GM18498 (cell line): Measurements from ENCODE around the gene SPZ1.
"Not testable (repeated sequence)": the region's sequence is repeated elsewhere in the genome, so short reads cannot be mapped to it uniquely, and the experiment has no call there.

Experiments
- ATAC-seq: cut with Tn5 transposase; IDR thresholded peaks from one replicate; pipeline ENCODE4 v1.9.1; 2021; ENCODE audit warnings: mild to moderate bottlenecking, moderate library complexity; ENCODE audit not compliant: unreplicated experiment

SPZ1 gene

GRCh38 chr5:80319702-80320101 is at the start of gene SPZ1:
TSS of gene SPZ1 (plus strand) at chr5:80320002. CDS start at chr5:80320216, 214 bp downstream.
- no peak for ATAC-seq

DNA sequence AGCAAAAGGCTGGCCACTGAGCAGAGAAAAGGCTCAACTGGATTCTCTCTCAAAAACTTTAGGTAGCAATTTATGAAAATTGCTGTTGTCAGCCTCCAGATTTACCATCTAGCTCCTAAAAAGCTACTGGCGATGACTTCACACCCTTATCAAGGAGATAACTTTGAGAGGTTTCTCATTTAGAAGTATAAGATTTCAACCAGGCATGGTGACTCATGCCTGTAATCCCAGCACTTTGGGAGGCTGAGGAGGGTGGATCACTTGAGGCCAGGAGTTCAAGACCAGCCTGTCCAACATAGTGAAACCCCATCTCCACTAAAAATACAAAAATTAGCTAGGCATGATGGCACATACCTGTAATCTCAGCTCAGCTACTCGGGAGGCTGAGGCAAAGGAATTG is 49.3 kb upstream of the SPZ1 start:
- ATAC-seq = not testable (repeated sequence)

DNA sequence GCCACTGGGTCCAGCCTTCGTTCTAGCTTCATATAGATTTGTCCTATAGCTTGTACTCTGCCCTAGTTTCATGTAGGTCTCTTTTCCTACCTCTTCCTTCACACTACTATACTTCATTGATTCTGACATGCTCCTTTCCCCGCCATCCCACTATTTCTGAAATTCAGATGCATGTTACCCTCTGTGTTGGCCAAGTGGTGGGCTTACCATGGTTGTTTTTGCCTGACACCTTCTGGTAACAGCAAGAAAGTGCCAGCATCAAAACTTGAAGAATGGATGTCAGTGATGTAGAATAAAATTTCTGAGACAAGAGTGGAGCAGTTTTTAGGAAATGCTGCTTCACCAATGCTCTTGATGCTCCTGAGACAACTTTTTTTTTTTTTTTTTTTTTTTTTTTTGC is 44.5 kb upstream of the SPZ1 start:
- ATAC-seq = no peak

DNA sequence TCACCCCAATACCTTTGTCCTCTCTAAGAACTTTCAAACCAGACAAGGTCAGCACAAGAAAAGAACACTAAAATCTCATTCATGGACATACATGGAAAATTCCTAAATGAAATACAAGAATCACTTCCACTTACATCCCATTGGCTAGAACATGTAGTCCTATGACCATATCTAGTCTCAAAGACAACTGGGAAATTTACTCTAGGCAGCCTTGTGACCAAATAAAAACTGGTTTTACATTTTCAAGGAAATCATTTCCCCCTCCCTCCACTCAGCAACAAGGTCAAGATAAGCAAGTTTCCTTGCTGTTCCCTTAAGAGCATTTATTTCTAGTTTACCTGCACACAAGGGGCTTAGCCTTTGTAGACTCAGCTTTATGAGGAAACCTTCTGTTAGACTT is 43.6 kb upstream of the SPZ1 start:
- ATAC-seq = no peak

DNA sequence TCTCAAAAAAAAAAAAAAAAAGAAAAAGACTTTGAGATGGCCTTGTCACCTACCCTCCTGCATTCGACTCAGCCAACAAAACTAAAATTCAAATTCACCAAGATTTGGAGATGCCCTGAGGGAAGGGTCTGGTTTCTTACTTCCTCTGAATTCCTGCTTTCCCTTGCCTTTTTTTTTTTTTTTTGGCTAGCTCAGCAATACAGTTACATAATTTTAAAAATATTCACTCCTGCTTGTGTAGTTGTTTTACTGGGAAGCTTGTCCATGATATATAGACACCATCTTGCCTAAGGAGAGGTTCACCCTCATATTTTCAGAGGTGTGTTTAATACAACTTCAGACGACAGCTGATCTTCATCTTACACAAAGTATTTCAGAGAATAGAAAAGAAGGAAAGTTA is 42.6 kb upstream of the SPZ1 start:
- ATAC-seq = no peak

DNA sequence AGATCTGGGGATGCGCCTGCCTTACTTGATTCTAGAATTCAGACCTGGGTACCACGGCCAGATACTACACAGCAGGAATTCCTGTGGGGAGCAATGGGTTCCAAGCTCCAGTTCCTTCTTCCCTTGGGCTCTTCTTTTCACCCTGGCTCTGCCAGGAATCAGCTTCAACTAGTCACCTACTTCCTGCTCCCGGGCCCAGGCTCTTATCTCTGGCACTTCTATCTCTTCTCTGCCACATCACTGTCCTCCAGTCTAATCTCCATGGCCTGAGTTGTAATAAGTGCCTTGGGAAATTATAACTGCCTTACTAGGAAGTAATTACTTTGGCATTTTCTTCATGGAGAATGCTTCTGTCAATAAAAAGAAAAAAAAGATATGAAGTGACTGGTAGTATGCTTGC is 37.7 kb upstream of the SPZ1 start:
- no peak for ATAC-seq

DNA sequence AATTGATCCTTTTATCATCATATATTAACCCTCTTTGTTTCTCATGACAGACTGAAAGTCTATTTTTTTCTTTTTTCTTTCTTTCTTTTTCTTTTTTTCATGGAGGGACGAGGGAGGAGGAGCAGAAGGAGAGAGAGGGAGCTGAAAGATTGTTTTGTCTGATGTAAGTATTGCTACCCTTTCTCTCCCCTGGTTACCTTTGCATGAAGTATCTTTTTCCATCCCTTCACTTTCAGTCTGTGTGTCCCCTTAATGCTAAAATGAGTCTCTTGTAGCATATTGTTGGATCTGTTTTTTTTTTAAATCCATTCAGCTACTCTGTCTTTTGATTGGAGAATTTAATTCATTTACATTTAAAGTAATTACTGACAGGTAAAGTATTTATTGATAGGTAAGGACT is 36.4 kb upstream of the SPZ1 start:
- ATAC-seq = no peak

- no peak for ATAC-seq
Measured at GRCh38 chr5:80284720-80285119, 35.1 kb upstream of the SPZ1 start.

- no peak for ATAC-seq
Measured at GRCh38 chr5:80288177-80288576, 31.6 kb upstream of the SPZ1 start.

- ATAC-seq = no peak
Measured at GRCh38 chr5:80289320-80289719, 30.5 kb upstream of the SPZ1 start.

DNA sequence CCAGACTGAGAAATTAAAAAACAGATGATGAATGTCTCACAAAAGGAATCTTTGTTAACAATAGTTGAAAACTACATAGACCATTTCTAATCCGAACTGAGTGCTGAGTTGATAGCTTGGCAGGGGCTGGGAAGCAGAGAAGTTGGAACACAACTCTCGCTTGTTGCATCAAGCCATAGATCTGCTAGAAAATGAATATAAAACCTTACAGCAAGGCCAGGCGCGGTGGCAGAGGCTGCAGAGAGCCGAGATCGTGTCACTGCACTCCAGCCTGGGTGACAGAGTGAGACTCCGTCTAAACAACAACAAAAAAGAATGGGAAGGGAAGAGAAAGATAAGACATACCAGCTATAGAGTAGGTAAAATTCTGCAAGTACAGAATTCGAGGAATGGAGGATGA is 28.0 kb upstream of the SPZ1 start:
- ATAC-seq = no peak

DNA sequence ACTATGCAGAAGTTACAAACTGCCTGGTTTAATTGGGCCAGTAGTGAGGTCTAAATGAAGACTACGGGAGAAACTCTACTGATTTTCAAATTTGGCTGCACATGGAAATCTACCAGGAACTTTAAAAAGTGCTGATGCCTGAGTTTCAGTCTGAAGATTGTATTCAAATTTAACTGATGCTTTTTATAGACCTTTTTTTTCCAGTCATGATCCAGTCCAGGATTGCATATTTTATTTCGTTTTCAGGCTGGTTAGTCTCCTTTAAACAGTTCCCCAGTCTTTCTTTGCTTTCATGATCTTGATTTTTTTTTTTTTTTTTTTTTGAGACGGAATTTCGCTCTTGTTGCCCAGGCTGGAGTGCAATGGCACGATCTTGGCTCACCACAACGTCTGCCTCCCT is 23.7 kb upstream of the SPZ1 start:
- ATAC-seq = no peak

DNA sequence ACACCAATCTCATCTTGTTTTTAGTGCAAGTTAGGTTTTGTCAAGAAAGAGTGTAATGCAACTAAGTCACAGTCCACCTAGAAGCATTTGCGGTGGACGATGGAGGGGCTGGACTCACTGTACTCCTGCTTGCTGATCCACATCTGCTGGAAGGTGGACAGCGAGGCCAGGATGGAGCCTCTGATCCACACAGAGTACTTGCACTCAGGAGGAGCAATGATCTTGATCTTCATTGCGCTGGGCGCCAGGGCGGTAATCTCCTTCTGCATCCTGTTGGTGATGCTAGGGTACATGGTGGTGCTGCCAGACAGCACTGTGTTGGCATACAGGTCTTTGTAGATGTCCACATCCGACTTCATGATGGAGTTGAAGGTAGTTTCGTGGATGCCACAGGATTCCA is 20.2 kb upstream of the SPZ1 start:
- ATAC-seq = no peak

- ATAC-seq = no peak
Measured at GRCh38 chr5:80300125-80300524, 19.7 kb upstream of the SPZ1 start.

DNA sequence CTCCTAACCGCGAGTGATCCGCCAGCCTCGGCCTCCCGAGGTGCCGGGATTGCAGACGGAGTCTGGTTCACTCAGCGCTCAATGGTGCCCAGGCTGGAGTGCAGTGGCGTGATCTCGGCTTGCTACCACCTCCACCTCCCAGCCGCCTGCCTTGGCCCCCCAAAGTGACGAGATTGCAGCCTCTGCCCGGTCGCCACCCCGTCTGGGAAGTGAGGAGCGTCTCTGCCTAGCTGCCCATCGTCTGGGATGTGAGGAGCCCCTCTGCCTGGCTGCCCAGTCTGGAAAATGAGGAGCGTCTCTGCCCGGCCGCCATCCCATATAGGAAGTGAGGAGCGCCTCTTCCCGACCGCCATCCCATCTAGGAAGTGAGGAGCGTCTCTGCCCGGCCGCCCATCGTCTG is 19.0 kb upstream of the SPZ1 start:
- not testable (repeated sequence) for ATAC-seq

- not testable (repeated sequence) for ATAC-seq
Measured at GRCh38 chr5:80301342-80301741, 18.5 kb upstream of the SPZ1 start.

DNA sequence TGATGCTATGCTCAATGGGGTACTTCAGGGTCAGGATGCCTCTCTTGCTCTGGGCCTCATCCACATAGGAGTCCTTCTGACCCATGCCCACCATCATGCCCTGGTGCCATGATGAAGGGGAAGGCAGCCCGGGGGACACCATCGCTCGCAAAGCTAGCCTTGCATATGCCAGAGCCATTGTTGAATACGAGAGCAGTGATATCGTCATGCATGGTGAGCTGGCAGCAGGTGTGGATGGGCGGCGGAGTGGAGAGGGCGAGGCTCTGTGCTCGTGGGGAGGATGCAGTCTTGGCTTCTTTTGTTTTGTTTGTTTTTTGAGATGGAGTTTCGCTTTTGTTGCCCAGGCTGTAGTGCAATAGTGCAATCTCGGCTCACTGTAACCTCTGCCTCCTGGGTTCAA is 17.2 kb upstream of the SPZ1 start:
- ATAC-seq = no peak

DNA sequence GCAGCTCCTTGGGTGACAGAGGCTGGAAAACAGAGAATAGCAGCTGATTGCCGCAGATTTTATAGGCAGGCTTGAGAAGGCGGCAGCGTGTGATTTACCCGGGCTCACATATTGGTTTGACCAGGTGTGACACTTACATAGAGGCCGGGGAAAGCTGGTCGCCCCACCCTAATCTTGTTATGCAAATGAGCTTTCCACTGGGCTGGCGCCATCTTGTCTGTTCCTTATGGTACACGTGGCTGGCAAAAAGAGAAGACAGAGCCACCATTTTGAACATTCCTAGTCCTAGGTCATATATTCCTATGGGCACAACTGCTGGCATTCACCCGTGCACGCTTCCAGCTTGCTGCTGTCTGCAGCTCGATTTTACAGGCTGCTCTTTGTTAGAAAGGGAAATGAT is 11.3 kb upstream of the SPZ1 start:
- no peak for ATAC-seq

- ATAC-seq = no peak
Measured at GRCh38 chr5:80309871-80310665, 9.7 kb upstream of the SPZ1 start.

- ATAC-seq = no peak
Measured at GRCh38 chr5:80315244-80315643, 4.6 kb upstream of the SPZ1 start.

DNA sequence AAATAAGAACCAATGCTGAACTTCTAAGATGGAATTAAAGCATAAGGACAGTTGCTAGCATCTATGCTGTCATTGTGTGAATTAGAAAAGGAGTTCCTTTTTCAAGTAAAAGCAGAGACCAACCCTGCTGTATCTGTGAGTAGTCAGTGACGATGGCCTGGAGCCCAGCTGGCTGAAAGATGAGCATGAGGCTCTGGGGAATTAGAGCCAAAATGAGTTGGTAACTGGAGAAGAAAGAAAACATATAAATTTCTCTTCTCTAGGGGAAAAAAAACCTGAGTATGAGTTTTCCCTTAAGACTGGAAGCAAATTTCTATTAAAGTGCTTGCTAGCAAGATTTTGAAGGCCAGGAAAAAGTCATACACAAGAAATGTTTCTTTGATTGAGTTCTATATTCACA is 1.6 kb upstream of the SPZ1 start:
- no peak for ATAC-seq

DNA sequence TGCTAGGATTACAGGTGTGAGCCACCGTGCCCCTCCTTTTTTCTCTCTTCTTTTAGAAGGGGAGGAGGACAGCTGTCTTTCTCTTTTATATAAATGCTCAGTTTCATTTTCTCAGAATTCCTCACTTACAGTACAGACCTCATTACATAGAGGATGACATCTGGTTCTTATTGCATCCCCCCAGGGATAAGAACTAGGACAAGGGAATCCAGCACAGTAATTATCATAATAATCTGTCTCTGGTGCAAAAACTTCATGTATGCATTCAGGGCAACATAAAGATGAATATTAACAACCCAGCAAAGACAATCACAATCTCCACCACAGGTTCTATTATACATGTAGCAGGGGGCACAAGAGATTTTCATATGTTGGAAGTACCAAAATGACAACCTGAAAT is 5.1 kb downstream of the SPZ1 start:
- no peak for ATAC-seq

GRCh38 chr5:80326468-80326867 is 6.7 kb downstream of the SPZ1 start:
- ATAC-seq = no peak
